NCI-H748 (cell line): Measurements from ENCODE around the gene CFAP73.

Experiments
- DNase-seq: peaks from one replicate; lab custom pipeline; 2025; ENCODE audit not compliant: unreplicated experiment; lab: John Stamatoyannopoulos, UW

The CFAP73 gene

DNA sequence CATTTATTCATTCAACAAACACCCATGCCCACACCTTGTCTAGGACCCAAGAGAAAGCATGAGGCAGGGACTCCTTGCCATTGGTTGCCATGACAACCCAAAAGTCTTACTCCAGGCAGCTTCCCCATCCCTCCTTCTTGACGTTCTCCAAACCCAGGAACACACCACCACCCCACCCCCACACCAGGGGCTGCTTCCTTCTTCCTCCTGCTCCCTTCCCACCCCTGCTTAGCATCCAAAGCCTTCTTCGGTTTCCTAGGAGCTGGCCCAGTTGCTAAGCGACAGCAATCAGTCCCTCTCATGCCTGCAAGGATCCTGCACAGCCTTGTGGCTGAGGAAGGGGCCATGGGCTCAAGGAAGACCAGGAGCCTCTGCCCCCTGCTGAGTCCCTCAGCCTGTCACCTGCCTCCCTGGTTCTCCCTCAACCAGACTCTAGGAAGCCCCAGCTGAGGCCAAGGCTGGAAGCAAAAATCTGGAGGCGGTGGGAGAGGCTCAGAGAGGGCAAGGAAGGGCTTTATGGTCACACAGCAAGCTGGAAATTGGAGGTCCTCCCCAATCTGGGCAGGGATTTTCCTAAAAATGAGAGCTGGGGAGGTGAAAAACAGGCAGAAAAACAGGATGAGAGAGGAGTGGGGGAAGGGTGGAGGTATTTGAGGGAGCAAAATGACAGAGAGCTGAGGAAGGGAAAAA is 29.4 kb upstream of the CFAP73 start:
- peak; percentile 80 for DNase-seq

DNA sequence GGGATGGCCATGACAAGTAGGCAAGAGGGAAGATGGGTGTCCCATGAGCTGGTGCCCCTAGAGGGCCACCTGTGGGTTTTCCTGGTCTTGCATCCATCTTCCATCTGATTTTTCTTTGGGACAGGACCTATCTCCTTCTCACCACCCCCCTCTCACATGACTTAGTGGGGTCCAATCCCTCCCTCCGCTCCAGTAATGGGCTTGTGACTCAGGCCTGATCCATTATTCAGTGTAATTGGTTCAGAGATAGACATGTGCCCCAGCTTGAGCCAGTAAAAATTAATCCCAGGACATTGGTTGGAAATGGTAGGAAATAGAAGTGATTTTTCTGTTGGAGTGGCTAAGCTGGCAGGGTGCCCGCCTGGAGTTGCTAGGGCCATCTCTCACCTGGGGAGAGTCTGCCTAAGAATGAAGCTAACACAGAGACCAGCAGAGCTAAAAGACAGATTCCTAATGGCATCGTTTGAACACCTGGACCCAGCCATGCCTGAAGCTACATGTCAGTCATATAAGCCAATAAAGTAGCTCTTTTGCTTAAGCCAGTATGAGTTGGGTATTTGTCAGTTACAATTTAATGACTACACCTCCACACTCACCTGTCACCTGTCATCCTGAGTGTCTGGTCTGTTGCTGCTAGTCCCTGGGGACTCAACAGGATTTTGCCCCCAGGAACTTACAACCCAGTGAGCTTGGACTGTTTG is 28.7 kb upstream of the CFAP73 start:
- DNase-seq = peak; percentile 15

DNA sequence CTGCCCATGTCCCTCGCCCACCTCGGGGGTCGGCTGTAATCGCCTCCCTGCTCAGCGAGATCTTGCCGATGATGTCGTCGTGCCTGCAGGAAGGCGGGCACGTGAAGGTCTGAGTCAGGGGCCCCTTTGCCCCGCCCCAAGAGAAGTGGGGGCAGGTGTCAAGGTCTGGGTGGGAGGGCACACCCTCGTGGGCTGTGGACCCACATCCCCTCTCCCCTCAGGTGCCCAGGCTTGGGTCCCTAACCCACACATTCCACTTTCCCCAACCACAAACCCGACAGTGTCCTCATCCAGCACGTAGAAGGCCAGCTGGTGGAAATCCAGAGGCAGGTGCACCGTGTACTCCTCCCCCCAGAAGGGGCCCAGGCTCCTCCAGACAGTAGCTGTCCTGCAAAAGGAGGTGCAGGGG is 21.7 kb upstream of the CFAP73 start:
- DNase-seq = no peak

DNA sequence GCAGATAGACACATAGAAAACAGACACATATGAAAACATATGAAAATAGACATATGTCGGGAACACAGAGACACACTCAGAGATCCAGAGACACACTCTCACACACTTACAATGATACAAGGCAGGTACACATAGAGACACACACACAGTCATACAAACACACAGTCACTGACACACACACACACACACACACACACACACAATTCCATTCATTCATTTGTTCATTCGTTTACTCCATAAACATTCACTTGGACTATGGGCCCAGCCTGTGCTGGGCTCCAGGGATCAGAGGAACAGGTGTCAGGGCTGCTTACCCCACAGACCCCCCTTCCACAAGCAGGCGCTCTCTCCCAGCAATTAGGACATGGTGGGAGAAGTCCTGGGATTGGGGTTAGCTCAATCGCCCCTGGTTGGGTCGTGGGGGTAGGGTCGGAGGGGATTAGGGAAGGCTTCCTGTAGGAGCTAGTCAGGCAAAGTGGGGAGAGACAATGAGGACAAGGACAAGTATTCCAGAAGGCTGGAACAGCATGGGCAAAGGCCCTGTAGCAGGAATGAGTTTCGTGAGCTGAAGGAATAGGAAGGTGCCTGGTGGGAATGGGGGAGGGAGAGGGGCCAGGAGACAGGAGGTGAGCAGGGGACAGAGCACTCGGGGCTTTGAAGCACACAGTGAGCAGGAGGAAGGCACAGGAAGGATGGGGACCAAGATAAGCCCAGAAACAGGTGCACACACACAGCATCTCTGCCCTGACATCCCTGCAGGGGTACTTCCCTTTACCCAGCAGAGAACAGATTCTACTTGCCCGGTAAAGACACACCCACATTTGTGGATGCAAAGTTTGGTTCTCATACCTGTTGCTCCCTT is 20.5 kb upstream of the CFAP73 start:
- no peak for DNase-seq

DNA sequence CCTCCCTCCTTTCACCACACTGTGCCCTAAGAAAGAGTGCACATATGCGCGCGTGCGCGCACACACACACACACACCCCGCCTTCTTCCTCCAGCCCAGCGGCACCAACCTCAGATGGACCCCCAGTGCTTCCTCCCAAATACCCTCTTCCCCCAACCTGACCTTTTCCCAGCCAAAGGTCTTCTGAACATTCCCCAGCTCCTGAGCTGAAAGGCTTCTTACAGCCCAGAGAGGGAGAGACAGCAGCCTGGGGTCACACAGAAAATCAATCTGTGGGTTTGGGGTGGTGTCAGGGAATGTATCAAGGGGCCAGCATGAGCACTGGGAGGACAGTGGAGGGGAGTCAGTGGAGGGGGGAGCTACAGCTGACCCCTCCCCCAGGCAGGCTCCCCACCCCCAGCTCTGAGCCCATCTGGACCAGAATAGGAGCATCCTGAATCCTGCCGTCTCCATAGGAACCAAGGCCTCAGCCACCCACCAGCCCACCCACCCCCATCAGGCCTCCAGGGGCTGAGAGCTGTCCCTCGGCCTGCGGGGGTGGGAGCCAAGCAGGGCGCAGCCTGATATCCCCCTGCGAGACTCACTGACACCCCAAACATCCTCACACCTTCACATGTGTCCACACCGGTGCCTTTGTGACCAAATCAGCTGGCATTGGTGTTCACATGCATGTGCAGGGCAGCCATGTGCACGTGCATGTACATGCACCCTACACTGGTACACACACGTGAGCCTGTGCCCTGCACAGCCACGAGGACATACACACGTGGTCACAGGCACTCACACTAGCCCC is 19.7 kb upstream of the CFAP73 start:
- DNase-seq = no peak

DNA sequence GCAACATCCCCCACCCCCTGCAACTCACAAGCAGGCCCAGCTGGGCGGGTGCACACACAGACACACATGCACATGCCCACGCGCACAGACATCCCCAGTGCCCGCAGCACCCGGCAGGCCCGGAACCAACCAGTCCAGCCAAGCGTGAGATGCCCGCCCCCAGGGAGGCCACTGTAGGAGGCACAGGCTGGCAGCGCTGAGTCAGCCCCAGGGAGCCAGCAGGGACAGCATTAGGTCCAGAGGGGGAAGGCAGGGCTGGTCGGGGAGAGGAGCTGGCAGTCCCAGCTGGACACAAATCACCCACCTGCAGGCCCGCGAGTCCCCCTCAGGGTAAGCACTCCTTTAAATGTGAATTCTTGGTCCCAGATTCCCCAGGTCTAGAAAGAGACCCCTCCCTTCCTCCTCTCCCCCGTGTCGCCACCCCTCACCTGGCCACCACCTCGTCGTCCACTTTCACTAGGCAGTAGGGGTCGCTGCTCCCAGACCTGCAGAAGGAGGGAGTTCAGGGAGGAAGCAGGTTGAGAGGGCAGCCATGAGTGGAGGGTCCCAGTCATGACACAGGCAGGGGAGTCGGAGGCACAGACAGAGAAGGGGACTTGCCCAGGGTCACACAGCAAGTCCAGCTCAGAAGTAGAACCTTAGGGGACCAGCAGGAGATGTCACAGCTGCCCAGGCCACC is 18.9 kb upstream of the CFAP73 start:
- no peak for DNase-seq

DNA sequence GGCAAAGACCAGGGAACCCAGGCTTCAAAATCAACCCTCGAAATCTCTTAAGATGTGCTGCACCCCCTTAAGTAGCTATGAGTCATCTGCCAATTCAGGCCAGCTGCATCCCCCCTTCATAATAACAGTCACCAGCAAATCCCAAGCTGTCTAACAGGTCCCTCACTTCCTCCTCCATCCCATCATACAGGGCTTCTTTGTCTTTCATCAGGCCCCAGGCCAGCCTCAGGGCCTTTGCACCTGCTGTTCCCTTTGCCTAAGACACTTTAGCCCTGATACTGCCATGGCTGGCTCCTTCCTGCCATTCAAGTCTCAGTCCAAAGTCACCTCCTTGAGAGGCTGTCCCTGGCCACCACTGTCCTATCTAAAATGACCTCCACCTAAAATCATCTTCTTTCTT is 18.0 kb upstream of the CFAP73 start:
- DNase-seq = no peak

DNA sequence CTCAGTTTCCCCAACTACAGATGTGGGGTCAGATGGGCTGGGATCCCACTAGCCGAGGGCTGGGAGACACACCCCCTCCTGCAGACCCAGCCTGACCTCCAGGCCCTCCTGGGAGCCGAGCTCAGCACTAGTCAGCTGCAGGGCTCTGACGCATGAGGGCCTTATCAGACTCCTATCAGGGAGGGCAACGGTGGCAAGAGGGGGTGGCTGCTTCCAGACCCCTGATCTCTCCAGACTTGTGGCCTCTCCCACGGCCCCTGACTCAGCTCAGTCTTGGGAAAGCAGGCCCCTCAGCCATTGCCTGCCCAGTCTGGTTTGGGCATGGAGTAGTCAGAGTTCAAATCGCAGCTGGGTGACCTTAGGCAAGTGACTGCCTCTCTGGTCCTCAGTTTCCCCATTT is 16.5 kb upstream of the CFAP73 start:
- DNase-seq = no peak

DNA sequence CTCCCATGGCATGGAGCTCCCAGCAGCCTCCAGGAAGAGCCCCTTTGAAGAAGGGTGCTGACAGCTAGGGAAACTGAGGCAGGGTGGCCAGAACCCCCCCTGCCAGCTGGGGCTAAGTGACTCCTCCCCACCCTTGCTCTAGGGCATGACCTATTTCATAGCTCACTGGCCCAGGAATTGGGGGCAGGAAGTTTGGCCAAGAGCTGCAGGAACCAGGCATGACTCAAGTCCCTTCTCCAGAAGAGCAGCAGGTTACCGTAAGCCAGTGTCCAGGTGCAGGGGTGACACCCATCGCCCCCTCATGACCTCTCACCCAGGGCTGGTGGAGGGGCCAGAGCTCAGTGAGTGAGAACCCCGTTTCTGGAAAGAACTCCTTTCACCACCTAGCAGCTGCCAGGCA is 15.9 kb upstream of the CFAP73 start:
- DNase-seq = no peak

DNA sequence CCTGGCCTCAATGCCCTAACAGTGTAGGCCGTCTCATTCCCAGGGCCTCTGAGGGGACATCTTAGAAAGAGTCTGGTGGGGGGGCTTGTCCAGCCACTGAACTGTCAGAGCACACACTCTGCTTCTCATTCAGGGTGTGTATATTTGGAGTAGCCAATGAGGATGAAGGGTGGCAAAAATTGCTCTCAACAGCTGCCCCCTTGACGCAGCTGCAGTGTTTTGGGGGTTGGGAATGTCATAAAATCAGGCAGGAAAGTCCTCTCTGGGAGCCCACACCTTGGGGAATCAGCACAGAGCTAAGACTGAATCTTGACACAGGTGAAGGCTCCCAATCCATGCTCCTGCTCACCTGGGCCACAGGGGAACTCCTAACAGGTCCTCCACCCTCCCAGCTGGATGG is 15.5 kb upstream of the CFAP73 start:
- DNase-seq = peak; percentile 35

DNA sequence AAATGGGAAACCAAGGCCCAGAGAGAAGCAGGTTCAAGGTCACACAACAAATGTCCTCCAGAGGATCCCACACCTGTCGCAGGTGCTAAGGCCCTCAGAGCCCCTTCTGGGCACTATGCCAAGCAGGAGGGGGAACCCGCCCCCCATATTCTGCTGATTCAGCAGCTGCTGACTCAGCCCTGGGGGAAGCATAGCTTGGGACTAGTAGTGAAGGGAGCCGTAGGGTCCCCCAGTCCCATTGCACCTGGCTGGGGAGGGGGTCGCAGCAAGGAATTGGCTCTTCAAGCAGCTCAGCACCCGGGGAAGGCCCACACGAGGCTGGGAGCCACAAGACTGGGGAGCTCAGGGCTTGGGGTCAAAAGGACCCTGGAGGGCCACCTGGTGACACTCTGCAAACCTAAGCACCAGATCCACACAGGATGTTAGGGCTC is 15.0 kb upstream of the CFAP73 start:
- peak; percentile 47 for DNase-seq

DNA sequence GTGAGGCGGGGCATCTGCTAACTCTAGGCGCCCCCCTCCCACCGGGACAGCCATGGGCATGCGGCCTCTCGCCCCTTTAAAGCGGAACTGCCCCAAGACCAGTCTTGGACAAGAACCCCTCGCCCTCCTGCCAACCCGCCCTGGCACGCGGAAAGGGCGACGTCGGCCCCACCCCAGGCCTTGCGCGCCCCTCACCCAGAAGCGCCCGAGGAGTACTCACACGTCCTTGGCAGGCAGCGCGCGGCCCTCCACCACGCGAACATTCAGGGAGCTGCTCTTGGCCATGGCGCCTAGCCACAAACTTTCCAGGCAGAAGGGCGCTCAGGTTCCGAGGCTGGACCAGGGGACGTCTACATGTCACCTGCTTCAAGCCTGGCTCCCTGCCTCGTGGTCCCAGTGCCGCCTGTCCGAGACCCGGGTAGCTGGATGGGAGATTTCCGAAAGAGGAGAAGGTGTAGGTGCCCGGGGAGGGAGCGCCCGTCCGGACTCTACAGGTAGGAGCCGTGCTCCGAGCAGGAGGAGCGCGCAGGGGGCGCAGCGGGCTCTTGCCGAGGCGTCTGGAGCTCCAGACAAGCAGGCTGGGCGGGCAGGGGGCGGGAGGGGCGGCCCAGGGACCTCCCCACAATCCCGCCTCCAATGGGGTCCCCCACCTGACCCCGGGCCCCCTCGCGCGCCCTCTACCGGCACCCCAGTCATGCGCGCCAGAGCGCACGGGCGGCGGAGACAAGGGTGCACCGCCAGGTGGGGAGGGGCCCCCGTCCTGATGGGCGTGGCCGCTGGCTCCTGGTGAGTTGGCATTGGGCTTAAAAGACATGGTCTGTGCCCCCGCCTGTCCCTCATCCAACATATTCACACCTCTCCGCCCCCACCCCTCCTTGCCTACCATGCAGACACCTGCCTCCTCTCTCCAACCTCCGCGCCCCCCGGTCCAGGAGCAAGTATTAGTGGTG is 14.1 kb upstream of the CFAP73 start, which contains the start of gene RASAL1:
Gene RASAL1 (minus strand): TSS at position 584 of the 950 bp plus-strand sequence. CDS start 299 bp downstream, at position 285.
- DNase-seq = peak; percentile 83

DNA sequence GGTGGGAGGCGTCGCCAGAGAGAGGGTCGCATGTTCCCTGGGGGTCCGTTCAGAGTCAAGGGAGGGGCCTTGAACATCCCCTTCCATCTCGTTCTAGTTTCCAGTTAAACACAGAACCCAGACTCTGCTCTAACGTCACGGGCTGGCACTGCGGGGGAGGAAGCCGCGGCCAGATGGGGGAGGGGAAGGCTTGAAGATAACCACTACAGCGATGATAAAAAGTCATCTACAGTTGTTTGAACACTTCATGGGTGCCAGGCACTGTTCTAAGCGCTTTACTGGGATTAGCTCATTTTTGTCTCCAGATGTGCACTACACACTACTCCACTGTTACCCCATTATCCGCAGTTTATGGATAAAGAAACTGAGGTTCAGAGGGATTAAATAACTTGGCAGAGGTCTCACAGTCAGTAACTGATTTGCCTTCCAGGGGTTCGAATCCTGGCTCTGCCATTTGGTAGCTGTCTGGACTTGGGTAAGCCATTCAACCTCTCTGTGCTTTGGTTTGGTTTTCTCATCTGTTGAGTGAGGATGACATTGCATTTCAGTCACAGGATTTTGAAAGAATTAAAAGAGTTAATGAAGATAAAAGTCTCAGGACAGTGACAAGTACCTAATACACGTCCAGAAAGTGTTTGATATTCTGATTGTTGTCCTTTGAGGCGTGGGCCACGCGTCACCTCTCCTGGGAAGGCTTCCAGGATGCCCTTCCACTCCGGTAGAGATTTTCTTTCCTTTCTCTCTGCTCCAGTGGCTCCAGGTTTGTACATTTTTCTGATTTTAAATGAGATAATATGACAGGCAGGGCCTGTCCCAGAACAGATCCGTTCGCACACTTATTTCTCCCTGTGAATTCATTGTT is 13.2 kb upstream of the CFAP73 start:
- DNase-seq = peak; percentile 56

DNA sequence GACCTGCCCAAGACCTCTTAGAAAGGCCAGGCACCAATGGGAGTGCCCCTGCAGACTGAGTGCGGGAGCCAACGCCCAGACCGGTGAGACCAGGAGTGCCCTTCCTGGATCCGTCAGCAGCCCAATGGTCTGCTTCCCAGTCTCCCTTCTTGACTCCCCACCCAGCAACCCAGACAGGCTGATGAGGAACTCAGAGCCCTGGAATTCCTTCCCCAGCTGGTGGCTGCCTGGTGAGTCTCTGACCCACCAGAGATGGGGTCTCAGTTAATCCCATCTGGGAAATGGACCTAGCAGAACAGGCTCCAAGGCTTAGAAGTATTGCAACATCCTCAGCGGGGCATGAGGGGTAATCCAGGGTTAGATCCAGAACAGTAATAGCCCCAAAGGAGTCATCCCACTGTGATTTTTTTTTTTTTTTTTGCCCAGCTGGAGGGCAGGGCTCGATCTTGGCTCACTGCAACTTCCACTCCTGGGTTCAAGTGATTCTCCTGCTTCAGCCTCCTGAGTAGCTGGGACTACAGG is 12.5 kb upstream of the CFAP73 start:
- no peak for DNase-seq

DNA sequence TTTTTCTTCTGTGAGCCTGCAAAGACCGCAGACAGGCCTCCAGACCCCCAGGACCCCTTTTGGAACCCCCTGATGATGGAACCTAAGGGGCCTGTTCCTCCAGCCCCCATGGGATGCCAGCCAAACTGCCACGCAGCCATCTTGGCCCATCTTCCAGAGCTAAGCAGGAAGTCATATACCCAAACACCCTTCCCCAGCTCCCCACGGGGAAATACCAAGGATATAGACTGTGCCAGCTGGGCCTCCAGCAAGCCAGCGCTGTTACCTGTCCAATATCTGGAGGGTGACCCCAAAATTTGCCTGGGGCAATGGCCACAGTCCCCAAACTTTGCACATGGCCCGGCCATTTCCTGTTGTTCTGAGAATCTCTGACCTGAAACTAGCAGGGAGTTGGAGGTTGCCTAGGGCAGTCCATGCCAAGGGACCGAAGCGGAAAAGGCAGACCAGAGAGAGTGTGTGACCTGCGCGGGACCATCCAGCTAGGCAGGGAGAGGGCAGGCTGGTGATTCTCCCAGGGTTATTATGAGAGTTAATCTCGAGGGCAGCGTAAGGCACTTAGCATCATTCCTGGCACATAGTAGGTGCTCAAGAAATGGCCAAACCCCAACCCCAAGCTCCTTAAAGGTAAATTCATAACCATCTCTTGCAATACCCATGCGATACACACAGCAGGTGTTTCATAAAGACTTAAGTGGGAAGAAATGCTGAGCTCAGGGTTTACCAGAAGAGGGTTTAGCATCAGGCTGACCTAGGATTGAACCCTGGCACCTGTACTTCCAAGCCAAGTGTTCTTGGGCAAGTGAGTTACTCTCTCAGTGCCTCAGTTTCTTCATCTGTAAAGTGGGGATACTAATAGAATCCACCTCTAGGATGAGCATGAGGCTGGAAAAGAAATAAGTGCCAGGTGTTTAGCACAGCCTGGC is 11.4 kb upstream of the CFAP73 start:
- no peak for DNase-seq

DNA sequence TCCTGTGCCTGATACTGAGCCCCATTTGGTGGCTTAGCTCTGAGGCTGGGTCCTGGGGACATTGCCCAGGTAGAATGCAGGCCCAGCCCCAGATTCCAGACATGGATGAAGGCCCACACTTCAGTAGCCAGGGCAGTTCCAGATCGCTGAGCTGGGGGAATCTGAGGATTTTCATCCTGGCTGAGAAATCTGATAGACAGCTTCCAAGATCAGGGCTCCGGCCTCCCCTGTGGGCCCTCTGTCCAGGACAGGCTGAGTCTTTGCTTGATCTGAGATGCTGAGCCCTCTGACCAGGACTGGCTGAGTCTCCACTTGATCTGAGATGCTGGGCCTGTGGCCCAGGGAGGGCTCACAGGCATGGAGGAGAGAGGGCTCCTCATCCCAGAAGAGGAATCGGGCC is 10.7 kb upstream of the CFAP73 start:
- no peak for DNase-seq

DNA sequence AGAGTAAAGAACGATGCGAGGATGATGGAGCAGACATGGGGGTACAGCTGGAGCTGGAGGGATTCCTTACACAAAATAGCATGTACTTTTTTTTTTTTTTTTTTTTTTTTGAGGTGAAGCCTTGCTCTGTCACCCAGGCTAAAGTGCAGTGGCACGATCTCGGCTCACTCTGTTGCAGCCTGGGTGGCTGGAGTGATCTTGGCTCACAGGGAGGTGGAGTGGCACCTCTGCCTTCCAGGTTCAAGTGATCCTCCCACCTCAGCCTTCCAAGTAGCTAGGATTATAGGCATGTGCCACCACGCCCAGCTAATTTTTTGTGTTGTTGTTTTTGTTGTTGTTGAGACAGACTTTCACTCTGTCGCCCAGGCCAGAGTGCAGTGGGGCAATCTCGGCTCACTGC is 8.8 kb upstream of the CFAP73 start:
- DNase-seq = no peak
